DND-41 (cell line): ENCODE measurements around the gene PTH2R.

Experiments used
- EZH2 ChIP-seq: IDR thresholded peaks from 3 replicates; pipeline ENCODE4 v1.6.1; 2012; ENCODE audit warnings: borderline replicate concordance, low read depth, mild to moderate bottlenecking, moderate library complexity, low read length, inconsistent platforms; ENCODE audit not compliant: severe bottlenecking
- TF ChIP-seq, protein P1 (sequence below): IDR thresholded peaks from 2 replicates; pipeline ENCODE4 v1.5.1; 2012; ENCODE audit warnings: borderline replicate concordance, low read length, moderate library complexity, mild to moderate bottlenecking; ENCODE audit not compliant: poor library complexity, severe bottlenecking; ENCODE audit errors: extremely low read depth

DNA sequence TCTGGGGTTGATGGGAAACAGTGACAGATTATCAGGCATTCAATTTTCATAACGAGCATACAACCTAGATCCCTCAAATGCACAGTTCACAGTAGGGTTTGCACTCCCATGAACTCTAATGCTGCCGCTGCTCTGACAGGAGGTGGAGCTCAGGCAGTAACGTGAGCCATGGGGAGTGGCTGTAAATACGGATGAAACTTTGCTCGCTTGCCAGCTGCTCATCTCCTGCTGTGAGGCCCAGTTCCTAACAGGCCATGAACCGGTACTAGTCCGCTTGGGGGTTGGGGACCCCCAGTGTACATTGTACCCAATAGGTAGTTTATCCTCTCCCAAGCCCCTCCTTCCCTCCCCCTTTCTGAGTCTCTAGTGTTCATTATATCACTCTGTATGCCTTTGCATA lies 94.6 kb downstream of the PTH2R start:
- TF ChIP-seq, protein P1, sequence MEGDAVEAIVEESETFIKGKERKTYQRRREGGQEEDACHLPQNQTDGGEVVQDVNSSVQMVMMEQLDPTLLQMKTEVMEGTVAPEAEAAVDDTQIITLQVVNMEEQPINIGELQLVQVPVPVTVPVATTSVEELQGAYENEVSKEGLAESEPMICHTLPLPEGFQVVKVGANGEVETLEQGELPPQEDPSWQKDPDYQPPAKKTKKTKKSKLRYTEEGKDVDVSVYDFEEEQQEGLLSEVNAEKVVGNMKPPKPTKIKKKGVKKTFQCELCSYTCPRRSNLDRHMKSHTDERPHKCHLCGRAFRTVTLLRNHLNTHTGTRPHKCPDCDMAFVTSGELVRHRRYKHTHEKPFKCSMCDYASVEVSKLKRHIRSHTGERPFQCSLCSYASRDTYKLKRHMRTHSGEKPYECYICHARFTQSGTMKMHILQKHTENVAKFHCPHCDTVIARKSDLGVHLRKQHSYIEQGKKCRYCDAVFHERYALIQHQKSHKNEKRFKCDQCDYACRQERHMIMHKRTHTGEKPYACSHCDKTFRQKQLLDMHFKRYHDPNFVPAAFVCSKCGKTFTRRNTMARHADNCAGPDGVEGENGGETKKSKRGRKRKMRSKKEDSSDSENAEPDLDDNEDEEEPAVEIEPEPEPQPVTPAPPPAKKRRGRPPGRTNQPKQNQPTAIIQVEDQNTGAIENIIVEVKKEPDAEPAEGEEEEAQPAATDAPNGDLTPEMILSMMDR = no peak
- no peak for TF ChIP-seq EZH2
